HG02840 (cell line): ENCODE results near the gene KDM1B.

Experiments
- ATAC-seq: cut with Tn5 transposase; IDR thresholded peaks from one replicate; pipeline ENCODE4 v1.9.1; 2021; ENCODE audit warnings: mild to moderate bottlenecking, moderate library complexity, moderate number of reproducible peaks; ENCODE audit not compliant: unreplicated experiment, low FRiP score

The KDM1B gene

GRCh38 chr6:18259675-18260447 is 104.6 kb downstream of the KDM1B start:
- no peak for ATAC-seq

GRCh38 chr6:18260448-18261106 is 105.4 kb downstream of the KDM1B start:
- peak; percentile 35 for ATAC-seq

GRCh38 chr6:18261877-18262276 is 106.7 kb downstream of the KDM1B start:
- no peak for ATAC-seq

- ATAC-seq: peak; percentile 63
Measured at GRCh38 chr6:18262702-18263417, 107.6 kb downstream of the KDM1B start.

GRCh38 chr6:18263418-18264218 is 108.4 kb downstream of the KDM1B start:
- peak; percentile 0 for ATAC-seq

GRCh38 chr6:18264219-18264922 is 109.1 kb downstream of the KDM1B start, which contains the start of gene DEK:
TSS of gene DEK (minus strand) at chr6:18264530. CDS start at chr6:18263987, 543 bp downstream.
- peak; percentile 37 for ATAC-seq

GRCh38 chr6:18264923-18265377 is 109.7 kb downstream of the KDM1B start:
- no peak for ATAC-seq

- ATAC-seq: no peak
Measured at GRCh38 chr6:18265787-18266522, 110.7 kb downstream of the KDM1B start.

GRCh38 chr6:18266523-18266912 is 111.3 kb downstream of the KDM1B start:
- ATAC-seq: no peak

- no peak for ATAC-seq
Measured at GRCh38 chr6:18268066-18268465, 112.8 kb downstream of the KDM1B start.

- ATAC-seq: no peak
Measured at GRCh38 chr6:18269253-18269652, 114.0 kb downstream of the KDM1B start.

- ATAC-seq: no peak
Measured at GRCh38 chr6:18269717-18270116, 114.5 kb downstream of the KDM1B start.

- no peak for ATAC-seq
Measured at GRCh38 chr6:18270216-18270615, 115.0 kb downstream of the KDM1B start.
